Measurements from ENCODE around the gene SPAG6.

The SPAG6 gene

DNA sequence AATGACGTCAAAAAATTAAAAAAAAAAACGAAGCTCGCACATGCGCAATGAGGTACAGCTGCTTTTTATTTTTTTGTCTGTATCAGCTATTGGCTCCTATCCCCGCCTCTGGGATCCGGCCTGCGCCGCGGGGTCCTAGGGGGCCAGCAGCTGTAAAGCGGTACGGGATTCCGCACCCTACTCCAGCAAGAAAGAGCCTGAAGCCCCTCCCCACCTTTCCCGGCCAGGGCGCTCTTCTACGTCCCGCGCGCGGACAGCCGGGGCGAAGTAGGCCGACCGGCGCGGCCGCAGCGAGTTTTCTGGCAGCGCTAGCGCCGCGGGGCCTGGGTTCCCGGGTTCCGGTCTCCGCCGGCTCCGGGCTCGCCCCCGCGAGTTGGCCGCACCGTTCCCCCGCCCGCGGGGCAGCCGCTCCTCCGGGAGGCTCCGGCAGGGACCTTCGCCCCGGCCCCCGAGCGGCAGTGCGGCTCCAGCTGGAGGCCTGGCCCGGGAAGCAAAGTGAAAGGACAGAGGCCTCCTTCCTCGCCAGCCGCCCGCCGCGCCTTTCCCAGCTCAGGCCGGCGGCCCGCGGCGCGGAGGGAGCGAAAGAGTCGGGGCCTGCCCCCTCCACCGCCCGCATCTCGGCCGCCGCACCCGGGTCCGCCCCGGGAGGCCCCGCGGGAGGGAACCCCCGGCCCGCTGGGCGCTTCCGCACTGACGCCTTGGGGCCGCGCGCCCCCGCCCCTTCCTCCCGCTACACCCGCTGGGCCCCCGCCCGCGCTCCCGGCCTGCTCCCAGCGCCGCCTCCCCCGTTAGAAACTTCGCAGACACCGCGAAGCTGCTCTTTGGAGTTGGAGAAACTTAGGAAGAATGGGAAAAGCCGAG, 4.7 kb upstream of the SPAG6 start:
- Histone ChIP-seq H3K27me3 (replicated peaks; ENCODE audit: control insufficient read depth, insufficient read depth, low read length, poor library complexity, severe bottlenecking) (peaks cover 93% of the 10 kb centered on the region), H3K9me3 (ENCODE audit: control insufficient read depth, low read length) (no peaks in the 10 kb centered on the region), H3K4me1 (ENCODE audit: control insufficient read depth, insufficient read depth, low read length, poor library complexity, severe bottlenecking) (peaks cover 33% of the 10 kb centered on the region), H3K27ac (ENCODE audit: insufficient read depth, low read length, poor library complexity, severe bottlenecking) (peak overlapping the region; percentile 48), H3K36me3 (ENCODE audit: control insufficient read depth, insufficient read depth, low read length) (no peaks in the 10 kb centered on the region), H3K4me3 (ENCODE audit: insufficient read depth, low read depth, low read length, poor library complexity, severe bottlenecking) (peak overlapping the region; percentile 64)
- DNase-seq = peak; percentile 33 to 47 (median 45)

DNA sequence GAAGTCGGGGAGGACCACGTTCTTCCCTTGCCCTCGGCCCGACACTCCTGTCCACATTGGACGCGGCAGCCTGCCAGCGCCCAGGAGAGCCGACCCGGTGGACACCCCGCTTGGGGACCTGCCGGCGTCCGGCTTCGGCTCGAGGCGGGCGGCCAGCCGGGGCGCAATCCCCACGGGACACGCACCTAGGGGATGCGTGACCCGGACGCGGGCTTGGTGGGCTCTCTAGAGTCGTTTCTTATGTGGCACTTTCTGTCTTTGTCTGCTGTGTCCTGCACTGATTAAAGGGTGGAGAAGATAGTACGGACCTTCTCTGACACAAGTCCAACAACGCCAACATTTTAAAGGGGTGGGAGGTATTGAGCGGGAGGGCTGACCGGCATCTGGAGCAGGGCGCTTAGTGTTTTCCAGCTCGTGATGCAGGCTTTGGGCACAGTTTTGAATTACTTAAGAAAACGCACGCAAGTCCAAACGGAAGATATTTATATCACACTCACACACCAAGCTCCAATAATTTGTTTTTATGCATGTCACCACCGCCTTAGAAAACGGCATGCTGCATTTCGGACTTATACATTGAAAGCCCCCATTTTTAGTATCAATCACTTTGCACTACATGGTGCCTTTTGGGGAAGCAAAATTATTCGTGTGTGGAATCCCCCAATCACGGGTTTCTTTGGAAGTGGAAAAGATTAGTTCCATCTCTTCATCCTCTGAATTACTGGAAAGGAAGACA, 3.9 kb upstream of the SPAG6 start:
- Histone ChIP-seq H3K9me3 (ENCODE audit: control insufficient read depth, low read length) (no peaks in the 10 kb centered on the region), H3K4me3 (ENCODE audit: insufficient read depth, low read depth, low read length, poor library complexity, severe bottlenecking) (peak overlapping the region; percentile 64), H3K36me3 (ENCODE audit: control insufficient read depth, insufficient read depth, low read length) (no peaks in the 10 kb centered on the region), H3K27me3 (replicated peaks; ENCODE audit: control insufficient read depth, insufficient read depth, low read length, poor library complexity, severe bottlenecking) (peaks cover 91% of the 10 kb centered on the region), H3K27ac (ENCODE audit: insufficient read depth, low read length, poor library complexity, severe bottlenecking) (no peak overlapping the region), H3K4me1 (ENCODE audit: control insufficient read depth, insufficient read depth, low read length, poor library complexity, severe bottlenecking) (peaks cover 25% of the 10 kb centered on the region)
- DNase-seq = no peak

DNA sequence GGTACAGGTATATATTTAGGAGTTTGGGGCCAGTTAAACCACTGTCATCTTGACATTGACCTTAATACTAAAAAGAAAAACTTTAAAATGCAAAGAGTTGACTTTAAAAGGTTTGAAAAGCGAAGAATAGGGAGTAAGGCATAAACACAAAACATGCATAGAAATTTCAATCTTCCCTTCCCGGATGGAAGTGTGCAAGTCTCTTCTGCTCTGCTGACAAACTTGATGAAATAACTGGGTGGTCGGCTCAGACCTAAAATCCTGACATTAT, 3.4 kb upstream of the SPAG6 start:
- no peak overlapping the region for H3K4me3 ChIP-seq (ENCODE audit: insufficient read depth, low read depth, low read length, poor library complexity, severe bottlenecking)
- no peak for DNase-seq

DNA sequence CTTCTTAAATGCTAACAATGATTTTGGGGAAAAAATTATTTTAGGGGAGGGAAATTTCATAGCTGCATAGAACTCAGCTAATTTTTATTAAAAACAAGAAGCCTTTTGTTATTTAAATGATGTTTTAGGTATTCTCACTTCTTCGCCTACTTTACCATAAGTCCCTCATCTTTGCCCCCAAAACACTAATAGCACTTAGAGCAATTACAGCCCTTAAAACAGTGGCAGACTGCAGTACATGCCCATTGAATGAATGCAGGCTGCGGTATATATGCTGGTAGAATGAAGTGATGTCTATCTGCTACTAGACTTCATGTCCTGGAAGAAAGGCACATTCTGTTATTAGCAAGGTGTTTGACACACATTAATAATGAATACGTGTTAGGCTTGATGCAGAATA, 2.9 kb upstream of the SPAG6 start:
- Histone ChIP-seq H3K36me3 (ENCODE audit: control insufficient read depth, insufficient read depth, low read length) (no peaks in the 10 kb centered on the region), H3K27me3 (replicated peaks; ENCODE audit: control insufficient read depth, insufficient read depth, low read length, poor library complexity, severe bottlenecking) (peaks cover 80% of the 10 kb centered on the region), H3K27ac (ENCODE audit: insufficient read depth, low read length, poor library complexity, severe bottlenecking) (no peak overlapping the region), H3K9me3 (ENCODE audit: control insufficient read depth, low read length) (no peaks in the 10 kb centered on the region), H3K4me1 (ENCODE audit: control insufficient read depth, insufficient read depth, low read length, poor library complexity, severe bottlenecking) (peaks cover 18% of the 10 kb centered on the region), H3K4me3 (ENCODE audit: insufficient read depth, low read depth, low read length, poor library complexity, severe bottlenecking) (no peak overlapping the region)
- DNase-seq = no peak

More for the DNA sequence above, 3.4 kb upstream of the SPAG6 start:
- peaks cover 86% of the 10 kb centered on the region for H3K27me3 ChIP-seq (replicated peaks; ENCODE audit: control insufficient read depth, insufficient read depth, low read length, poor library complexity, severe bottlenecking)
- H3K36me3 ChIP-seq (ENCODE audit: control insufficient read depth, insufficient read depth, low read length) = no peaks in the 10 kb centered on the region
- H3K4me1 ChIP-seq (ENCODE audit: control insufficient read depth, insufficient read depth, low read length, poor library complexity, severe bottlenecking) = peaks cover 20% of the 10 kb centered on the region
- no peak overlapping the region for H3K27ac ChIP-seq (ENCODE audit: insufficient read depth, low read length, poor library complexity, severe bottlenecking)
- H3K9me3 ChIP-seq (ENCODE audit: control insufficient read depth, low read length) = no peaks in the 10 kb centered on the region

DNA sequence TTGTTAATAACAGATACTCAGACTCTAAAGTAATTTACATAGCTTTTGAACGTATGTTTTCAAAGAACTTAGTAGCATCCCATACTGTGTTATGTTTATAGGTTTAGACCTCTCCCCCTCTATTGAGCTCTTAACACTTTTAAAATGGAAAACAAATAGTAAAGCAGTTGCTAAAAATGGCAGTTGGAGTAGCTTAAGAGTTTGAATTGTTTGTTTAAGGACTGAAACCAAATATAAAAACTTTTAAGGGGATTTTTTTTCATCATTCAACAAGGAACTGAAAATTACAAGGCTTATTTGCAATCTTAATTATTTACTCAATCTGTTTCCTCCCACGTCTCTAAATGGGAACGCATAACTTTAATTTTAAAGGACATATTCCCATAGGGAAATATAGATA, 1.6 kb upstream of the SPAG6 start:
- peaks cover 67% of the 10 kb centered on the region for H3K27me3 ChIP-seq (replicated peaks; ENCODE audit: control insufficient read depth, insufficient read depth, low read length, poor library complexity, severe bottlenecking)
- no peak for DNase-seq

DNA sequence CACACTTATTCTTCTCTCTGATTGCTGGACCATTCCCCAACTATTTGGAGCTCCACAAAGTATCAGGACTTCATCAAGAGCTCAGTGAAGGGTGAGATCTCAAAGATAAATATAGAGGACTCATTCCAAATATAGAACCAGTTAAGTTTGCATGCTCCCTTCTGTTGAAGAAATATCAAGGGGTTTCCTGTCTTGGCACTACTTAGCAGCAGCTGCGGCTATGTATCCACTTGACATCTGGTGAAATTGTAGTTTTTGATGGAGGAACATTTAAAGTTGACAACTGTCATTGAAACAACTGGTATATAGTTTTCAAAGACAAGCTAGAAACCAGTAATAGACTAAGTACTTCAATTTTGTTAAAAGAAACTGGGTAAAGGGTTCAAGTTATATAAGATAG, 1.0 kb upstream of the SPAG6 start:
- Histone ChIP-seq H3K27me3 (replicated peaks; ENCODE audit: control insufficient read depth, insufficient read depth, low read length, poor library complexity, severe bottlenecking) (peaks cover 62% of the 10 kb centered on the region), H3K4me3 (ENCODE audit: insufficient read depth, low read depth, low read length, poor library complexity, severe bottlenecking) (no peak overlapping the region), H3K36me3 (ENCODE audit: control insufficient read depth, insufficient read depth, low read length) (no peaks in the 10 kb centered on the region), H3K9me3 (ENCODE audit: control insufficient read depth, low read length) (no peaks in the 10 kb centered on the region), H3K27ac (ENCODE audit: insufficient read depth, low read length, poor library complexity, severe bottlenecking) (no peak overlapping the region), H3K4me1 (ENCODE audit: control insufficient read depth, insufficient read depth, low read length, poor library complexity, severe bottlenecking) (peaks cover 18% of the 10 kb centered on the region)
- no peak for DNase-seq

More for the DNA sequence above, 1.6 kb upstream of the SPAG6 start:
- Histone ChIP-seq H3K4me1 (ENCODE audit: control insufficient read depth, insufficient read depth, low read length, poor library complexity, severe bottlenecking) (peaks cover 18% of the 10 kb centered on the region), H3K27ac (ENCODE audit: insufficient read depth, low read length, poor library complexity, severe bottlenecking) (no peak overlapping the region), H3K9me3 (ENCODE audit: control insufficient read depth, low read length) (no peaks in the 10 kb centered on the region), H3K36me3 (ENCODE audit: control insufficient read depth, insufficient read depth, low read length) (no peaks in the 10 kb centered on the region), H3K4me3 (ENCODE audit: insufficient read depth, low read depth, low read length, poor library complexity, severe bottlenecking) (no peak overlapping the region)

DNA sequence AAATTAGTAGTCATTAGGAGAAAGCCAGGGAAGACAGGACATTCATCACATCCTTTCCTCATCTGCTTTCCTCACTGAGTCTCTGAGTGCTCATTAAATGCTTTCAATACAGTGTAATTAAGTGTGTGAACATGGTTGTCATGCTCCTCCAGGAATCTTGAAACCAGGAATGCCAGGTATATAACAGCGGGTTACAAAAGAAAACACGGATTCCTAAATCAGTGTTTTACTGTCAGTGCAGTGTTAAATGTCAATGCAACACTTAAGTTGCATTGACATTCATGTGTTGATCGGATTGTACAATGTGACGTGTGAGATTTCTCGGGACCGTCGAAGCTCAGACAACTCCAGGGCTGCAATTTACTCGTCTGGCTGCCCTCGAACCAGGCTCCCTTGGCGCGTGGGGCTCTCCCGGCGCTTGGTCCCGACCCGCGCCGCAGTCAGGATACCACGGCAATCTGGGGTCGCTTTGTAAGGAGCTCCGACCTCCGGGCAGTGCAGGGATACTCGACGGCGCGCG, 455 bp upstream of the SPAG6 start:
- no peak for DNase-seq
- Histone ChIP-seq H3K36me3 (ENCODE audit: control insufficient read depth, insufficient read depth, low read length) (no peaks in the 10 kb centered on the region), H3K4me1 (ENCODE audit: control insufficient read depth, insufficient read depth, low read length, poor library complexity, severe bottlenecking) (peaks cover 15% of the 10 kb centered on the region), H3K27ac (ENCODE audit: insufficient read depth, low read length, poor library complexity, severe bottlenecking) (no peak overlapping the region), H3K9me3 (ENCODE audit: control insufficient read depth, low read length) (no peaks in the 10 kb centered on the region), H3K4me3 (ENCODE audit: insufficient read depth, low read depth, low read length, poor library complexity, severe bottlenecking) (no peak overlapping the region), H3K27me3 (replicated peaks; ENCODE audit: control insufficient read depth, insufficient read depth, low read length, poor library complexity, severe bottlenecking) (peaks cover 56% of the 10 kb centered on the region)

DNA sequence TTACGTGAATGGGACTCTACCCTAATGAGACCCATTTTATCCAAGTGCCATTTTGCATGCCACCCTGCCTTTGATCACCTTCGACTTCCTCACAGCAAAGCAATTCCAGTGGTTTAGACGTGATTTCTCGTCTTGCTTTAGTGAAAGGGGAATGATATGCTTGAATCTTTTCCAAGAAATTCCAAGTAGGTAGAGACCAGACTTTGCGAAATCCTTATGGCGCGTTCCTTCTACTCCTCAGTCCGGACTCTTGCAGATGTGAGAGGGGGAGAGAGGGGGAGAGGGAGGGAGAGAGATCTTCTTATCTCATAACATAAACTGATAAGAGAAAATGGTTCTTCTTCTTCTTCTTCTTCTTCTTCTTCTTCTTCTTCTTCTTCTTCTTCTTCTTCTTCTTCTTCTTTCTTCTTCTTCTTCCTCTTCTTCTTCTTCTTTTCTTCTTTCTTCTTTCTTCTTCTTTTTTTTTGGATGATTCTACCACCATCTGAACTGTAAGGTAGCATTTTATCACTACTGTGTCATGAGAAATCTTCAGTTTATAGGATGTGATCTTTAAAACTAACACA, 883 bp downstream of the SPAG6 start:
- H3K27me3 ChIP-seq (replicated peaks; ENCODE audit: control insufficient read depth, insufficient read depth, low read length, poor library complexity, severe bottlenecking) = peaks cover 48% of the 10 kb centered on the region

DNA sequence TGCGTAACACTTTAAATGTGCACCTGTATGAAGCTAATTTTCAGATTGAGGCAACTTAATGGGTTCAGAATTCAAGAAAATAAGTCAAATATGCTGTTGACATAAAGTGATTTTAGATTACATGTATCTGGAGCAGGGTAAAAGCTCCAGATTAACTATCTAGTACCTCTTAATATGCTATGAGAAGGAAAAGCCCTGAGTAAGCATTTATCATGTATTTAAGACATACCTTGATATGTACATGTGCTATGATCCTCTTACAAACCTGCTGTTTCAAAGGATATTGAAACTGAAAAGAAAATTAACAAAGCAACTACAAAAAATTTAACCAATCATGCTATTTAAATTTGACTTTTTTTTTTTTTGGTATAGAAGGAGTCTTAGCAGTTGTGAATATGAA, 4.5 kb downstream of the SPAG6 start:
- Histone ChIP-seq H3K4me1 (ENCODE audit: control insufficient read depth, insufficient read depth, low read length, poor library complexity, severe bottlenecking) (no peaks in the 10 kb centered on the region), H3K36me3 (ENCODE audit: control insufficient read depth, insufficient read depth, low read length) (no peaks in the 10 kb centered on the region), H3K9me3 (ENCODE audit: control insufficient read depth, low read length) (no peaks in the 10 kb centered on the region), H3K27ac (ENCODE audit: insufficient read depth, low read length, poor library complexity, severe bottlenecking) (no peak overlapping the region), H3K27me3 (replicated peaks; ENCODE audit: control insufficient read depth, insufficient read depth, low read length, poor library complexity, severe bottlenecking) (peaks cover 14% of the 10 kb centered on the region), H3K4me3 (ENCODE audit: insufficient read depth, low read depth, low read length, poor library complexity, severe bottlenecking) (no peak overlapping the region)
- no peak for DNase-seq

More for the DNA sequence above, 883 bp downstream of the SPAG6 start:
- Histone ChIP-seq H3K4me1 (ENCODE audit: control insufficient read depth, insufficient read depth, low read length, poor library complexity, severe bottlenecking) (peaks cover 5% of the 10 kb centered on the region), H3K9me3 (ENCODE audit: control insufficient read depth, low read length) (no peaks in the 10 kb centered on the region), H3K27ac (ENCODE audit: insufficient read depth, low read length, poor library complexity, severe bottlenecking) (no peak overlapping the region), H3K36me3 (ENCODE audit: control insufficient read depth, insufficient read depth, low read length) (no peaks in the 10 kb centered on the region), H3K4me3 (ENCODE audit: insufficient read depth, low read depth, low read length, poor library complexity, severe bottlenecking) (no peak overlapping the region)
- no peak for DNase-seq

All from effector memory CD4-positive, alpha-beta T cell (primary cell).